Ovary (tissue), 9 donors: Measurements from ENCODE around the gene CD101. TPM values are rescaled to one million over a fixed set of nuclear protein-coding genes. Genes with fewer than 3 reads are reported as not detected.
A peak's percentile ranks its signal among the peaks of the same experiment; 100 is the strongest.

ENCODE experiments used
- DNase-seq, 5 donors: peaks; one replicate each; pipeline ENCODE4 v3.0.0-alpha.2; 2019 to 2020
- H3K27ac ChIP-seq, 2 donors: fragments of 200-600 bp; one replicate each; pipeline versions ENCODE4 v1.5.1 to v1.8.0; 2019 to 2022
- H3K27me3 ChIP-seq: fragments of 200-600 bp; one replicate; pipeline ENCODE4 v1.8.0; 2022
- H3K36me3 ChIP-seq: fragments of 200-600 bp; sonication (generic); one replicate; pipeline ENCODE4 v1.5.1; 2019
- H3K4me1 ChIP-seq: one replicate; pipeline ENCODE4 v1.8.1; 2013; ENCODE audit warnings: mild to moderate bottlenecking, moderate library complexity; ENCODE audit not compliant: insufficient read depth
- H3K4me3 ChIP-seq: fragments of 200-600 bp; sonication (generic); one replicate; pipeline ENCODE4 v1.5.1; 2017
- H3K9me3 ChIP-seq, 2 donors: fragments of 200-600 bp in 1 of 2; sonication (generic) in 1 of 2; one replicate each; pipeline versions ENCODE4 v1.5.1 to v1.8.1; 2013 to 2019; ENCODE audit warnings: mild to moderate bottlenecking in 1 of 2, moderate library complexity in 1 of 2
- EP300 ChIP-seq: sonication (generic); formaldehyde crosslinking; IDR thresholded peaks from one replicate; pipeline ENCODE4 v1.6.1; 2017; ENCODE audit warnings: antibody characterized with exemption
- POLR2A ChIP-seq: fragments of 450-650 bp; IDR thresholded peaks from one replicate; pipeline ENCODE4 v1.6.1; 2017; ENCODE audit warnings: antibody characterized with exemption, mild to moderate bottlenecking, moderate library complexity
- WGBS, 3 donors: extraction: QIAGEN DNeasy Blood & Tissue Kit in 1 of 3; methylation state at CpG; one replicate each; pipeline versions ENCODE4 v1.1.5 to v1.1.7; 2013 to 2017; 5-methylcytosine and 5-hydroxymethylcytosine counted together
- intact Hi-C, 4 donors: fragments of 100-400 bp; cut with DNase I; formaldehyde crosslinking; loops; one replicate each; pipeline versions ENCODE4 v1.11.0 to v1.15.1; 2022 to 2023
- polyA plus RNA-seq, 2 donors: library from polyadenylated mRNA; stranded (reverse); fragments of 200-250 nt in 1 of 2; fragments of 350-450 nt in 1 of 2; fragmentation: Illumina TruSeq in 1 of 2; extraction: RNeasy Lipid Tissue Mini Kit (QIAGEN cat#74804) in 1 of 2; gene quantifications; one replicate each; pipeline ENCODE4 v1.2.3, GENCODE V29; 2013 to 2014
- total RNA-seq, 7 donors: library from RNA; depleted of rRNA in 2 of 7; stranded (reverse); fragments of >200 nt in 2 of 7; fragmentation: NEBNext Ultra II Directional in 3 of 7; extraction: Animal tissue kit (Norgen Biotek cat#: 25700) in 3 of 7; gene quantifications; one replicate each; pipeline versions ENCODE4 v1.1.0 to v1.2.4, GENCODE V29; 2016 to 2023
- TF ChIP-seq, protein P1 (sequence below), 3 donors: fragments of 450-650 bp in 2 of 3; fragments of 200-600 bp in 1 of 3; IDR thresholded peaks; one replicate each; pipeline versions ENCODE4 v1.5.1 to v1.8.0; 2016 to 2022; ENCODE audit warnings: antibody characterized with exemption in 3 of 3, mild to moderate bottlenecking in 1 of 3
- donor health status: DM: no; HTN: no; CAD: no; lungs with moderate emphysema.
- donor health status: DM: no; HTN: no; CAD: no.
- donor health status: Bipolar disorder and iron deficiency.
- donor health status: DM: yes; HTN: yes; CAD: no.
- donor health status: DM: no; HTN: no; CAD: no.
- donor health status: DM: yes; HTN: yes; CAD: no.

Gene CD101
- total and polyA plus RNA-seq, 9 donors: 0.30 to 1.6 (median 1.1) TPM

DNA sequence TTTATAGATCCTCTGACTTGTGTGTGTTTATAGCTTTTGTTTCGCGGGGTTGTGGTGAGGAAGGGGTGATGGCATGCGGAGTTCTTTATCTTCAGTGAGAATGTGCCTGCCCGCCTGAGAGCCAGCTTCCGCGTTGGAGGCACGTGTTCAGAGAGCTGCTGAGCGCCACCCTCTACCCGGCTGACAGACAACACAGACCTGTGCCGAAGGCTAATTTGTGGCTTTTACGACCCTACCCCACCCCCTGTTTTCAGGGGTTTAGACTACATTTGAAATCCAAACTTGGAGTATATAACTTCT lies 14.4 kb upstream of the CD101 start:
- H3K36me3 ChIP-seq: no peaks in the 10 kb centered on the region
- peaks cover 10% of the 10 kb centered on the region for H3K4me1 ChIP-seq
- no peaks in the 10 kb centered on the region for H3K9me3 ChIP-seq
- H3K27me3 ChIP-seq: no peaks in the 10 kb centered on the region
- H3K27ac ChIP-seq: no peak overlapping the region
- intact Hi-C loops: no loop called here
- TF ChIP-seq POLR2A (no peak), EP300 (no peak)
- TF ChIP-seq, protein P1, sequence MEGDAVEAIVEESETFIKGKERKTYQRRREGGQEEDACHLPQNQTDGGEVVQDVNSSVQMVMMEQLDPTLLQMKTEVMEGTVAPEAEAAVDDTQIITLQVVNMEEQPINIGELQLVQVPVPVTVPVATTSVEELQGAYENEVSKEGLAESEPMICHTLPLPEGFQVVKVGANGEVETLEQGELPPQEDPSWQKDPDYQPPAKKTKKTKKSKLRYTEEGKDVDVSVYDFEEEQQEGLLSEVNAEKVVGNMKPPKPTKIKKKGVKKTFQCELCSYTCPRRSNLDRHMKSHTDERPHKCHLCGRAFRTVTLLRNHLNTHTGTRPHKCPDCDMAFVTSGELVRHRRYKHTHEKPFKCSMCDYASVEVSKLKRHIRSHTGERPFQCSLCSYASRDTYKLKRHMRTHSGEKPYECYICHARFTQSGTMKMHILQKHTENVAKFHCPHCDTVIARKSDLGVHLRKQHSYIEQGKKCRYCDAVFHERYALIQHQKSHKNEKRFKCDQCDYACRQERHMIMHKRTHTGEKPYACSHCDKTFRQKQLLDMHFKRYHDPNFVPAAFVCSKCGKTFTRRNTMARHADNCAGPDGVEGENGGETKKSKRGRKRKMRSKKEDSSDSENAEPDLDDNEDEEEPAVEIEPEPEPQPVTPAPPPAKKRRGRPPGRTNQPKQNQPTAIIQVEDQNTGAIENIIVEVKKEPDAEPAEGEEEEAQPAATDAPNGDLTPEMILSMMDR (IDR thresholded peaks at IDR 0.05): no peak
- DNase-seq: no peak
- H3K4me3 ChIP-seq: no peak overlapping the region
- 89 to 92% (median 91%) methylated on average over 11 of the region's 11 CpGs for WGBS, 3 donors

DNA sequence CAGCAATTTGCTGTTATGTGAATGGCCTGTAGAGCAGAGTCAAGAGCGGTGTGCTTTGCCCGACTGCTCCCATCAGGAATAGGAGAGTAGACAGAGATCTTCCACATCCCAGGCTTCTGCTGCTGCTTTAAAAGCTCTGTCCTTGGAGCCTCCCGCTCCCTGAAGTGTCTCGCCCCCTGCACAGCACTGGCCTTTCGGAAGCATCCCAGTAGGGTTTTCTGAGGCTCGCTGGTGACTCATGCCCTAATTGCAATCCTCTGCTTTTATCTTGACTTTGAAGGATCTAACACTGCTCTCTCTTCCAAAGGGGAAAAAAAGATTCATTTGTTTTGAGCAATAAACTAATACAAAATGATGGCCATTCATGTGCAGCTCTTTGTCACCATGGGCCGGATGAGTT lies 13.3 kb upstream of the CD101 start:
- intact Hi-C loops: no loop called here
- peak in 1 of 5 donors; percentile 29 for DNase-seq
- Histone ChIP-seq H3K27ac (no peak overlapping the region), H3K4me3 (no peak overlapping the region), H3K36me3 (no peaks in the 10 kb centered on the region), H3K27me3 (no peaks in the 10 kb centered on the region), H3K4me1 (peaks cover 4% of the 10 kb centered on the region), H3K9me3 (no peaks in the 10 kb centered on the region)
- TF ChIP-seq, protein P1 (IDR thresholded peaks at IDR 0.05): no peak
- TF ChIP-seq POLR2A (no peak), EP300 (no peak)
- WGBS, 3 donors: 54 to 58% (median 56%) methylated on average over 7 of the region's 7 CpGs

DNA sequence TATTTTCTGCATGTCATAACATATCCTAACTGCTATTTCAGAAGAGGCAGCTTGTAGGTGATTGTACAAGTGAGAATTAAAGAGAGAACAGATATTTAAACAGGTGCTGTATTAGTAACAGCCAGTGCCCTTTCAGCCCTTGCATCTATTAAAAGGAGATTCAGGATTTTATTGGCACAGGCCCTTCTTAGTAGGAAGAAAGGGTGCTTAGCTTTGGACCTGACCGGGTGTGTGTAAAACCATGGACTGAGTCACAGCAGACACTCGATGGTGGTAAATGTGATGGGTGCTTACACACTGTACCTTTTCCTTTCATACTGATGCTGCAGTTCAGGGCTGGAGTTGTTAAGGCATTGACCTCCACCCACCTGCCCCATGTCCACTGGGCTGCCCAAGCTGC lies 12.7 kb upstream of the CD101 start:
- intact Hi-C loops: no loop called here
- no peaks in the 10 kb centered on the region for H3K9me3 ChIP-seq
- H3K27ac ChIP-seq: no peak overlapping the region
- 78 to 95% (median 93%) methylated on average over 2 of the region's 2 CpGs for WGBS, 3 donors
- H3K4me3 ChIP-seq: no peak overlapping the region
- TF ChIP-seq, protein P1 (IDR thresholded peaks at IDR 0.05): no peak
- no peak for TF ChIP-seq EP300
- no peak for TF ChIP-seq POLR2A
- H3K27me3 ChIP-seq: no peaks in the 10 kb centered on the region
- H3K36me3 ChIP-seq: no peaks in the 10 kb centered on the region
- peaks cover 3% of the 10 kb centered on the region for H3K4me1 ChIP-seq
- no peak for DNase-seq

DNA sequence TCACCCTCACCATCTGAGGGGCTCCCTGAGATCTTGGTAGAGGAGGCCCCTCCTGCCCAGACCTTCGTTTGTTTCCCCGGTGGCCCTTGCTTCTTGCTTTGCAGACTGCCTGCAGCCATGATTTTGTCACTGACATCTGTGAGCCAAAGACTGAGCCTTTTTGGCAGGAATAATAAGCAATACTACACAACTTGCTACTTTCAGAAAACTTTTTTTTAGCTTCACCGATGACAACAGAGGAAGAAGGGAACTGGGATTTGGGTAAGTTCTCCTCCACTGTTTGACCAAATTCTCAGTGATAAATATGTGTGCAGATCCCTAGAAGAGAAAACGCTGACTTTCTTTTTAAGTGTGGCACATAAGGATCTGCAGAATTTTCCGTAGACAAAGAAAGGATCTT lies 11.7 kb upstream of the CD101 start:
- 85 to 90% (median 89%) methylated on average over 5 of the region's 5 CpGs for WGBS, 3 donors
- Histone ChIP-seq H3K4me1 (no peaks in the 10 kb centered on the region), H3K27ac (no peak overlapping the region), H3K4me3 (no peak overlapping the region), H3K9me3 (no peaks in the 10 kb centered on the region), H3K36me3 (no peaks in the 10 kb centered on the region), H3K27me3 (no peaks in the 10 kb centered on the region)
- intact Hi-C loops: no loop called here
- no peak for DNase-seq
- TF ChIP-seq EP300 (no peak), POLR2A (no peak)
- TF ChIP-seq, protein P1 (IDR thresholded peaks at IDR 0.05): no peak
